Measurements from ENCODE around the gene CRISPLD2.
"Not testable (repeated sequence)": the region's sequence is repeated elsewhere in the genome, so short reads cannot be mapped to it uniquely, and the experiment has no call there.

CRISPLD2 gene

GRCh38 chr16:84839054-84839453 is 19.3 kb downstream of the CRISPLD2 start:
- DNase-seq (ENCODE audit: low read depth in 1 of 2, low spot score in 1 of 2), result no peak

DNA sequence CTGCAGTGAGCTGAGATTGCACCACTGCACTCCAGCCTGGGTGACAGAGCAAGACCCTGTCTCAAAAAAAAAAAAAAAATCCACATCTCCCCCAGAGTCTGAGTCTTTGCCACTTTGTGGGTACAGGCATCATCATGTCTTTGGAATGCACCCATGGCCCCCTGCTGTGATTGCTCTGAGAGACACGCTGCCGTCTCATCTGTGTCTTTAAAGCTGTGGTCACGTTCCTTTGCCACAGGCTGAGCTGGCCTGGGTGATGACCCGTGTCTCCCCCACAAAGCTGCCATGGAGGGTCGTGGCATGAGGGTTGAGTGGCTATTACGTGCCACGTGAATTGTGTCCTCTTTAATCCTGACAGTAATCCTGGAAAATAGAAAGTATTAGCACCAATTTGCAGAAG is 20.2 kb downstream of the CRISPLD2 start:
- DNase-seq (ENCODE audit: low read depth in 1 of 2, low spot score in 1 of 2), result no peak

DNA sequence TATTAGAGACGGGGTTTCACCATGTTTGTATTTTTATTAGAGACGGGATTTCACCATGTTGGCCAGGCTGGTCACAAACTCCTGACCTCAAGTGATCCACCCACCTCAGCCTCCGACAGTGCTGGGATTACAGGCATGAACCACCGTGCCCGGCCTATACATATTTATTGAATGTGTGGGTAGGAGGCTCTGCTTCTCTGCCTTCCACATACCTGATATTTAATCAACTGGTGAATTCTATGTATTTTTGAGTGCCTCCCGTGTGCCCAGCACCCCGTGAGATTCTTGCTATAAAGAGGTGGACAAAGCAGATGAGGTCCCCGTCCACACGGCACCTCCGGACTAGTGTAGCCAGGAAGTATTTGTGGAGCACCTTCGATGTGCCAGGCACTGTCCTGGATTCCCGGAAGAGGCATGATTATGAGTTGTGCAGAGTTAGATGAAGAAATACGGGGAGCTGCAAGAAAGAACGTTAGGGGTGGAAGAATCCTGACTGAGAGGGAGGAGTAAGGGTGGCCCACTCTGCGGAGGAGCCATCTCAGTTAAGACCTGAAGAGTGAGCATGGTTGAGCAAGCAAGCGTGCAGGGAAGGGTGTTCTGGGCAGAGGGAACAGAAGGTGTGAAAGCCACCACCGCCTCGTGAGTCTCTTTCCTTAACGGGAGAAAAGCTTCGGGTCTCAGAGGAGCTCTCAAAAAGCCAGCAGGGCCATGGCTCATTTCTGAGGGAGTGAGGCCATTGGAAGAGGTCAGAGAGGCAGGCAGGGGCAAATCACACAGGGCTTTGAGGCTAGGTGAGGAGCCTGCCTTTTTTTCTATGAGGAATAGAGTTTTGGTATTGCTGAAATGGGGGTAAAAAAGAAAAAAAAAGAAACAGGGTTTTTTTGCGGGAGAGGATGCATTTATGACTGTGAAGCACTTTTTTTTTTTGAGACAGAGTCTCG is 21.2 kb downstream of the CRISPLD2 start:
- DNase-seq (ENCODE audit: low read depth in 1 of 2, low spot score in 1 of 2), result no peak

GRCh38 chr16:84841787-84842300 is 22.1 kb downstream of the CRISPLD2 start:
- no peak for DNase-seq (ENCODE audit: low read depth in 1 of 2, low spot score in 1 of 2)

- no peak for DNase-seq (ENCODE audit: low read depth in 1 of 2, low spot score in 1 of 2)
Observed at GRCh38 chr16:84842516-84843148, 22.8 kb downstream of the CRISPLD2 start.

DNA sequence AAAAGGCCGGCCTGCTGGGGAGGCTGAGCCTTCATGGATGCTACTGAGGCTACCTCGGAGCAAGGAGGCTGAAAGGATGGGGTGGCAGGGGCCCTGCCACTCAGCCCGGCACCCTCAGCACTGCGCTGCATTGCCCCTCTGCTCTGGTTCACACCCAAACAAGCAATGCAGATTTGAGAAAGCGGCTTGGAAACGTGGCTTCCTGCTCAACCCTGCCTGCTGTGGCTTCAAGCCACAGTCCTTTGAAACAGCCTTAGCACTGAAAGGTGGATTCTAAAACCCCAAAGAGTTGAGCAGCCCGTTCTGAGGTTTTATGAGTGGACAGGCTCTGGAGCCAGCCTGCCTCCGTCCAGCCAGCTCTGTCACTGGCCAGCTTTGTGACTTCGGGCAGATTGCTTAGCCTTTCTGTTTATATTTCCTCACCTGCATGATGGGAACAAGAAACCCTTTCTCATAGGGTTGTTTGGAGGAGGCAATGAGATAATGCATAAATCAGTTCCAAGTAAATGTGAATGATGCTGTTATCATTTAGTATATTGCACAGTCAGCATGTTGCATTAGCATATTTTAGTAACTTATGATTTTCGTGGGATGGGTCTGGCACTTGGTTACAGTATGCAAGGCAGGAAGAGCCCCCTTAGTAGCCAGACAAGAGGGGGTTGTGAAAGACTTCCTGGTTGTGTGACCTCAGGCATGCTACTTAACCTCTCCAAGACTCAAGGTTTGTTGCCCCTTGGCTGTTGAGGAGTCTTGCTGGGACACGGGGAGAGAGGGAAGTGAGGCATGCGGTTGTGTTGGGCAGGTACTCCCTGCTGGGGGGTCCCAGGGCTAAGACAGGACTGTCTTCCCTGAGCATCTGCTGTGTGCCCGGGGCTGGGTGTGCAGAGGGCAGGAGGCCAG is 23.6 kb downstream of the CRISPLD2 start:
- no peak for DNase-seq (ENCODE audit: low read depth in 1 of 2, low spot score in 1 of 2)

- DNase-seq (ENCODE audit: low read depth in 1 of 2, low spot score in 1 of 2), result no peak
Observed at GRCh38 chr16:84844049-84844350, 24.2 kb downstream of the CRISPLD2 start.

- DNase-seq (ENCODE audit: low read depth in 1 of 2, low spot score in 1 of 2), result no peak
Observed at GRCh38 chr16:84844559-84845495, 25.0 kb downstream of the CRISPLD2 start.

- DNase-seq (ENCODE audit: low read depth in 1 of 2, low spot score in 1 of 2), result no peak
Observed at GRCh38 chr16:84845496-84846002, 25.8 kb downstream of the CRISPLD2 start.

DNA sequence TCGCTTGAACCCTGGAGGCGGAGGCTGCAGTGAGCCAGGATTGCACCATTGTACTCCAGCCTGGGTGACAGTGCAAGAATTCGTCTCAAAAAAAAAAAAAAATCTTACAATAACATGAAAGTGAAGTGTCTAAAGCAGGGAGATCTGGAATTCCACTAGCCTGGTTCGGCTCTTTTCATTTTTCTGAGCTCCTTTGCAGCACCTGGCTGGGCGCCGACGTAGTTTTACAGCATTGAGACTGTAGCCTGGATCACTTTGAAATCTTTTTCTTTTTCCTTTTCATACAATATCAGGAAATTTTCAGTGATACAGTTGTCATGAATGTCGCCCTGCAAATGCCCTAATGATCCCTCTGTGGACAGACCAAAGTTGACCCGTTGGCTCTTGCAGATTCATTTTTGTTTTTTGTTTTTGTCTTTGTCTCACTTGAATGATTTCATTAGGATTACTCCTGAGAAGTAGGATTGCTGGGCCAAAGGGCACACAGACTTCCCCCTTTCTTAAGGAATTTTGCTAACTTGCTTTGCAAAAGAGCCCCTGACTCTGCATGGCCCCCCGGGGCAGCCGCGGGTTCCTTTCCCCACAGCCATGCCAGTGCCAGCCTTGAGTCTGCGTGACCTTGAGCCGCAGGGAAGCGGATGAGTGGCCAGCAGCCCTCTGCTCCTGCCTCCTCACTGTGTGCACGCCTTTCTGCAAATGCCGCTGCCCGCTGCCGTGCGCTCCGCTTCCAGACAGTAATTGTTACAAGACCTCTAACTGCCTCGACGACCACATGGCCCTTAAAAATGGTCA is 28.0 kb downstream of the CRISPLD2 start:
- DNase-seq (ENCODE audit: low read depth in 1 of 2, low spot score in 1 of 2), result no peak

DNA sequence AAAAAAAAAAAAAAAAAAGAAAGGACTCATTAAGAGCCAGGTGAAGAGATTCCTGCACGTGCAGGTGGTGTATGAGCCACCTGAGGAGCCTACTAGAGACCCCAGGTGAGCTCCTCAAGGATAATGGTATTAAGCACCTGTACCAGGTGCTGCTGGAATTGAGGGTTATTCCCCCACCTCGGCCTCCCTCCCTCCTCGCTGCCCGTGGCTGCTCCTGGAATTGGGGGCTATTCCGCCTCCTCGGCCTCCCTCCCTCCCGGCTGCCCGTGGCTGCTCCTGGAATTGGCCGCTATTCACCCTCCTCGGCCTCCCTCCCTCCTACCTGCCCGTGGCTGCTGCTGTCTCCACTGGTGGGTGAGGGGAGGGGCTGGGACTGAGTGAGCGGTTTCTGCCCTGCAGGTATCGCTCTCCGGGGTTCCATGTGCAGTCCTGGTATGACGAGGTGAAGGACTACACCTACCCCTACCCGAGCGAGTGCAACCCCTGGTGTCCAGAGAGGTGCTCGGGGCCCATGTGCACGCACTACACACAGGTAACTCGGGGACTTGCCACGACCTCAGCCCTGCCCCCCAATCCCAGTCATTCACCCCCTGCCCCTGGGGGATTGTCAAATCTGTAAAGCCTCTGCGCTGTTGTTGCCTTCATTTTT is 29.3 kb downstream of the CRISPLD2 start:
- no peak for DNase-seq (ENCODE audit: low read depth in 1 of 2, low spot score in 1 of 2)

- no peak for DNase-seq (ENCODE audit: low read depth in 1 of 2, low spot score in 1 of 2)
Observed at GRCh38 chr16:84849751-84850150, 30.0 kb downstream of the CRISPLD2 start.

DNA sequence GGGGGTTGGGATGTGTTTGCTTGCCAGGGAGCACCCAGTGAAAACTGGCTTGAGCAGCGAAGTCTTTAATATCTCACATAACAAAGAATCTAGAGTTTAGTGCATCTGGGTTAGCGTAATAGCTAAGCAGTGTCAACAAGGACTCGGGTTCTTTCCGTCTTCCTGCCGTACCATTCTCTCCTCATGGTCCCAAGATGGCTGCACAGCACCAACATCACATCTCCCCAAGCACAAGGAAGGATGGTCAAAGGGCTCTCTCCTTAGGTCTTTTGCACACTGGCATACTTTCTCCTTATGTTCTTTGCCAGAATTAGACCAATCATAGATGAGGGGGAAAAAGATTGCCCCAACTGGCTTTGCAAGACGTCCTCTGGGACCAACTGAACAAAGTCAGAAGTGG is 30.9 kb downstream of the CRISPLD2 start:
- no peak for DNase-seq (ENCODE audit: low read depth in 1 of 2, low spot score in 1 of 2)

DNA sequence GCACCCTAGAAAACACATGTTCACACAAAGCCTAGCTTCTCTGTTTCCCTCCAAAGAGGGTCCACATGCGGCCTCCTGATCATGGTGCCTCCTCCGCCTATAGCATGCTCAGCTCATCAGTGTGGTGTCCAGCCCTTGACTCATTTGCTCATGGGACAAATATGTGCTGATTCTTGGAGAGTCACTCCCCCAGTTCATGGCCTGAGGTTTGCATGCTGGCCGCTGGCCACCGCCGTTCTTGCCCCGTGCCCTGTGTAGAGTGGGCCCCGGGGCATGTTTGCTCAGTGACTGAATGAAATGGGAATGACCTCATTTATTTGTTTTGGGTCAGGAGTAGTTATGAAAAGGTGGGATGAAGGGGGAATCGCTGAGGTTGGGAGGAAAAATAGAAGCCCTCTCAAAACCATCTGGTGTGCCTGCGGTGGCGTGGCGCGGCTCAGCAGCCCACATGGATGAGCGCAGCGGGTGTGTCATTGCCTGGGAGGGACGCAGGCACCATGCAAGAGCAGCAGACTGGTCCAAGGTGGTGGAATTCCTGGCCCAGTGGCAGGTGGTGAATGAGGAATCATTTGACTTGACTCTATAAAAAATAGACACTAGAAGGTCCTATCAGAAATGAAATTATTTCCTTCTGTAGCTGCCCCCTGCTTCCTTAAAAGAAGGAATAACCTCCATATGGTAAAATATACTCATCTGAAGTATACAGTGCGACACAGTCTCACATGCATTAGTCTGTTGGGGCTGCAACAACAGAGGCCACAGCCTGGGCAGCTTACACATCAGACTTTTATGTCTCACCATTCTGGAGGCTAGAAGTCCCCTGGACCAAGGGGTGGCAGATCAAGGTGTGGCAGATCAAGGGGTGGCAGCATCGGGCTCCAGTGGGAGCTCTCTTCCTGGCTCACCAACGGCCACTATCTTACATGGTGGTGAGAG is 31.7 kb downstream of the CRISPLD2 start:
- no peak for DNase-seq (ENCODE audit: low read depth in 1 of 2, low spot score in 1 of 2)

DNA sequence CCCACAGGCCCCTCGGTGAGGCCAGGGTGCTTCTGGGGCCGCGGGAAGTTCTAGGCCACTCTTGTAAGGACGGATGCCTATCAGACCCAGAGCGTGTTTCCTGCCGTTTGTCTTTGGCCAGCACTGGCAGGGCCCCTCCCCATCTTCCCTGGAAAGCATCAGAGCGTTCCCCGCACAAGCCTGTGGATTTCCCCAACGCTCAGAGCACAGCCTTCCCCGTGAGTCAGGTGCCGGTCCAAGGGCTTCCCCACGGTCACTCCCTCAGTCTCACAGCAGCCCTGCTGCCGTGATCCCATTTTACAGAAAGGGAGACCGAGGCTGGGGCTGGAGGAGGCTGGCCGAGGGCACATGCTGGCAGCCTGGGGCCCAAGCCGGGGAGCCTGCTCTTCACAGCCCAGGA is 33.7 kb downstream of the CRISPLD2 start:
- no peak for DNase-seq (ENCODE audit: low read depth in 1 of 2, low spot score in 1 of 2)

DNA sequence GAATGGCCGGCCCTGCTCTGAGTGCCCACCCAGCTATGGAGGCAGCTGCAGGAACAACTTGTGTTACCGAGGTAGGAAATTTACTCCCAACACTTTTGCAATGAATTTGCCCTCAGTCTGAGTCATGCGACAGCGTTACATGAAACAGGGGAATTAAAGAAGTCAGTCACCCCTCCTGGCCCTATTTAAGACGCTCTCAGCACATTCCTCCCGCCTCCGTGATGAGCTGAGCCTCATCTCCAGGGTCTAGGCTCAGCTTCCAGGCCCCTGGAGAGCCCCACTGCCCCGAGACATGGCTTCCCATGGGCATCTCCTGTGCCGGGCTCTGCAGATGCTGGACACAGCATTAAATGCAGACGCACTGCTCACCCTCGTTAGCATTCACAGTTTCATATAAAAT is 35.0 kb downstream of the CRISPLD2 start:
- no peak for DNase-seq (ENCODE audit: low read depth in 1 of 2, low spot score in 1 of 2)

GRCh38 chr16:84855435-84856202 is 35.8 kb downstream of the CRISPLD2 start:
- DNase-seq (ENCODE audit: low read depth in 1 of 2, low spot score in 1 of 2), result not testable (repeated sequence)
